SK-N-SH (cell line): ENCODE data around the gene AIMP2. TPM values are rescaled to one million over a fixed set of nuclear protein-coding genes. Genes with fewer than 3 reads are reported as not detected.

ENCODE experiments used
- CTCF ChIA-PET: fragments of 300-600, 350-600 bp; formaldehyde crosslinking; extraction: SDS; loops from one replicate; lab custom pipeline; 2021; lab: Yijun Ruan, JAX
- POLR2A ChIA-PET: fragments of 350-600 bp; sonication (Branson Sonifier 250); formaldehyde crosslinking; extraction: SDS; loops from one replicate; lab custom pipeline; 2020; ENCODE audit warnings: antibody characterized with exemption, inconsistent platforms; lab: Yijun Ruan, JAX
- DNase-seq: peaks from one replicate; pipeline ENCODE4 v3.0.0; 2012
- H2AFZ ChIP-seq: fragments of 200-600 bp; sonication (generic); 2 replicates; pipeline ENCODE4 v1.8.1; 2016; ENCODE audit warnings: antibody characterized with exemption, mild to moderate bottlenecking, low read depth
- H3F3A ChIP-seq: fragments of 200-600 bp; sonication (generic); replicated peaks from 2 replicates; pipeline ENCODE3; 2016; ENCODE audit warnings: antibody characterized with exemption, mild to moderate bottlenecking; ENCODE audit not compliant: insufficient read depth
- H3K27ac ChIP-seq, 2 experiments: fragments of 200-500 bp in 1 of 2; fragments of 200-600 bp in 1 of 2; sonication (Bioruptor generic) in 1 of 2; sonication (generic), shearing (Covaris generic) in 1 of 2; 2 replicates each; pipeline versions ENCODE4 v1.5.1 to v1.6.1; 2014 to 2016; ENCODE audit warnings: low read depth in 2 of 2, inconsistent platforms in 1 of 2, low read length in 1 of 2, mild to moderate bottlenecking in 1 of 2, mixed read lengths in 1 of 2
- H3K27me3 ChIP-seq: fragments of 200-600 bp; sonication (generic), shearing (Covaris generic); 2 replicates; pipeline ENCODE4 v1.6.1; 2016; ENCODE audit warnings: mixed run types; ENCODE audit not compliant: insufficient read depth
- H3K36me3 ChIP-seq, 2 experiments: fragments of 200-500 bp in 1 of 2; fragments of 200-600 bp in 1 of 2; sonication (Bioruptor generic) in 1 of 2; sonication (generic) in 1 of 2; replicated peaks in 1 of 2; 2 replicates each; pipeline versions ENCODE3 to v1.5.1; 2014 to 2016; ENCODE audit warnings: low read length in 1 of 2, mild to moderate bottlenecking in 1 of 2; ENCODE audit not compliant: insufficient read depth in 2 of 2, control insufficient read depth in 1 of 2
- H3K4me1 ChIP-seq, 2 experiments: fragments of 200-500 bp in 1 of 2; fragments of 200-600 bp in 1 of 2; sonication (Bioruptor generic) in 1 of 2; sonication (generic), shearing (Covaris generic) in 1 of 2; 2 replicates each; pipeline versions ENCODE4 v1.5.1 to v1.6.1; 2014 to 2016; ENCODE audit warnings: low read depth in 1 of 2, low read length in 1 of 2, mixed run types in 1 of 2; ENCODE audit not compliant: insufficient read depth in 2 of 2, control insufficient read depth in 1 of 2
- H3K4me2 ChIP-seq: fragments of 200-600 bp; sonication (generic), shearing (Covaris generic); 2 replicates; pipeline ENCODE4 v1.6.1; 2017; ENCODE audit warnings: mixed run types
- H3K4me3 ChIP-seq, 2 experiments: fragments of 200-500 bp in 1 of 2; fragments of 200-600 bp in 1 of 2; sonication (Bioruptor generic) in 1 of 2; sonication (generic), shearing (Covaris generic) in 1 of 2; 2 replicates each; pipeline versions ENCODE4 v1.5.1 to v1.8.1; 2014 to 2016; ENCODE audit warnings: low read depth in 2 of 2, inconsistent platforms in 1 of 2, low read length in 1 of 2, mild to moderate bottlenecking in 1 of 2, mixed read lengths in 1 of 2, moderate library complexity in 1 of 2
- H3K79me2 ChIP-seq: fragments of 200-600 bp; sonication (generic); 2 replicates; pipeline ENCODE4 v1.8.1; 2017; ENCODE audit warnings: mild to moderate bottlenecking; ENCODE audit not compliant: insufficient read depth
- H3K9ac ChIP-seq: fragments of 200-600 bp; sonication (generic); 2 replicates; pipeline ENCODE4 v1.6.1; 2017; ENCODE audit warnings: mixed run types
- H3K9me2 ChIP-seq: fragments of 200-600 bp; sonication (generic); 2 replicates; pipeline ENCODE4 v1.6.1; 2017; ENCODE audit warnings: mixed run types
- H3K9me3 ChIP-seq: fragments of 200-600 bp; sonication (generic); 2 replicates; pipeline ENCODE4 v1.6.1; 2017; ENCODE audit warnings: mixed run types, mild to moderate bottlenecking, moderate library complexity
- H4K20me1 ChIP-seq: fragments of 200-600 bp; sonication (generic); 2 replicates; pipeline ENCODE4 v1.6.1; 2017; ENCODE audit warnings: mild to moderate bottlenecking, mixed run types; ENCODE audit not compliant: insufficient read depth
- EP300 ChIP-seq, 2 experiments: IDR thresholded peaks; 2 replicates each; pipeline versions ENCODE4 v1.4.0 to v1.6.1; 2012; ENCODE audit warnings: borderline replicate concordance in 1 of 2, low read depth in 1 of 2, low read length in 1 of 2
- EZH2phosphoT487 ChIP-seq: fragments of 200-600 bp; sonication (generic); IDR thresholded peaks from 2 replicates; pipeline ENCODE4 v1.6.1; 2017; ENCODE audit warnings: low read depth, mixed run types, mild to moderate bottlenecking, antibody characterized with exemption, moderate library complexity, borderline replicate concordance
- FOSL2 ChIP-seq: IDR thresholded peaks from 2 replicates; pipeline ENCODE4 v1.4.0; 2012; ENCODE audit warnings: low read depth, mild to moderate bottlenecking, moderate library complexity, borderline replicate concordance
- GATA2 ChIP-seq: sonication (generic); formaldehyde crosslinking; IDR thresholded peaks from 2 replicates; pipeline ENCODE4 v1.5.0; 2020; ENCODE audit warnings: mild to moderate bottlenecking, missing genetic modification reagents
- IRF3 ChIP-seq: fragments of 150-350 bp; IDR thresholded peaks from 2 replicates; pipeline ENCODE4 v1.6.1; 2016; ENCODE audit warnings: mild to moderate bottlenecking, low read depth, low read length
- JUND ChIP-seq: IDR thresholded peaks from 2 replicates; pipeline ENCODE4 v1.4.0; 2012
- MXI1 ChIP-seq: IDR thresholded peaks from 2 replicates; pipeline ENCODE4 v1.6.1; 2012; ENCODE audit warnings: mild to moderate bottlenecking, low read depth, low read length, improper control_type of control experiment
- NFIC ChIP-seq: IDR thresholded peaks from 2 replicates; pipeline ENCODE4 v1.4.0; 2012; ENCODE audit warnings: borderline replicate concordance
- PBX3 ChIP-seq: IDR thresholded peaks from 2 replicates; pipeline ENCODE4; 2012
- RCOR1 ChIP-seq: fragments of 150-350 bp; IDR thresholded peaks from 2 replicates; pipeline ENCODE4 v1.6.1; 2017; ENCODE audit warnings: antibody characterized with exemption, low read length
- RFX5 ChIP-seq: IDR thresholded peaks from 2 replicates; pipeline ENCODE4 v1.6.1; 2012; ENCODE audit warnings: mild to moderate bottlenecking, improper control_type of control experiment, low read length
- SIN3A ChIP-seq: IDR thresholded peaks from 2 replicates; pipeline ENCODE4 v1.6.1; 2012; ENCODE audit warnings: low read depth, mild to moderate bottlenecking, low read length, moderate library complexity, borderline replicate concordance
- TAF1 ChIP-seq: IDR thresholded peaks from 2 replicates; pipeline ENCODE4 v1.6.1; 2012; ENCODE audit warnings: low read depth, mild to moderate bottlenecking, low read length, moderate library complexity, borderline replicate concordance
- TCF12 ChIP-seq: IDR thresholded peaks from 2 replicates; pipeline ENCODE4 v1.4.0; 2012
- TEAD4 ChIP-seq: IDR thresholded peaks from 2 replicates; pipeline ENCODE4 v1.4.0; 2012; ENCODE audit warnings: mild to moderate bottlenecking, borderline replicate concordance; ENCODE audit not compliant: insufficient read depth
- USF1 ChIP-seq: IDR thresholded peaks from 2 replicates; pipeline ENCODE4 v1.4.0; 2012; ENCODE audit warnings: low read depth, borderline replicate concordance
- YY1 ChIP-seq: IDR thresholded peaks from 2 replicates; pipeline ENCODE4 v1.4.0; 2012; ENCODE audit warnings: low read depth, mild to moderate bottlenecking
- WGBS: methylation state at CpG from one replicate; pipeline ENCODE4 v1.1.6; 2017; ENCODE audit warnings: low lambda C conversion rate; 5-methylcytosine and 5-hydroxymethylcytosine counted together
- polyA plus RNA-seq, 3 experiments: library from polyadenylated mRNA; depleted of rRNA; stranded (reverse); fragments of >200 nt; gene quantifications; 2 replicates each; pipeline ENCODE4 v1.2.3, GENCODE V29; 2012

Gene AIMP2
- polyA plus RNA-seq, 1 of the 3 experiments (the other 2 are of a cell fraction) = 104 TPM

- no peaks in the 10 kb centered on the region for H4K20me1 ChIP-seq
- no peaks in the 10 kb centered on the region for H3K9me3 ChIP-seq
- no peak overlapping the region for H2AFZ ChIP-seq
- no peak overlapping the region for H3K4me3 ChIP-seq
- no peak overlapping the region; the same call in 1 of the 2 replicates for H3K4me2 ChIP-seq
- ChIA-PET POLR2A (no interaction called here), CTCF (interaction anchor here (0.9 to 2.0 kb wide), 3 partner anchors 8 to 40 kb away, joined by 3 to 8 read pairs (median 5); partner anchors contain the start of genes AIMP2 and PMS2)
- no peak for TF ChIP-seq TEAD4
- no peak for TF ChIP-seq EZH2phosphoT487
- TF ChIP-seq USF1 = no peak
- TF ChIP-seq NFIC = no peak
- no peak for TF ChIP-seq SIN3A
- TF ChIP-seq EP300 (IDR thresholded peaks at IDR 0.05; ENCODE audit: borderline replicate concordance in 1 of 2, low read depth in 1 of 2, low read length in 1 of 2) = no peak
- TF ChIP-seq IRF3 = no peak
- no peak for TF ChIP-seq TAF1
- TF ChIP-seq GATA2 (CRISPR knock-in tag) = no peak
- no peak for TF ChIP-seq PBX3
- no peak for TF ChIP-seq YY1
- no peak for TF ChIP-seq RFX5
- TF ChIP-seq FOSL2 = no peak
- TF ChIP-seq MXI1 = no peak
- TF ChIP-seq JUND = no peak
- TF ChIP-seq RCOR1 = no peak
- no peak for TF ChIP-seq TCF12
- no peak for DNase-seq
- no peak overlapping the region for H3K9ac ChIP-seq
- H3K36me3 ChIP-seq = peaks cover 37 to 76% of the 10 kb centered on the region in 2 experiments
- H3K79me2 ChIP-seq = peaks cover 60% of the 10 kb centered on the region
- no peaks in the 10 kb centered on the region for H3K9me2 ChIP-seq
- 95% methylated on average over 8 of the region's 8 CpGs for WGBS
- peak overlapping the region in 1 of 2 experiments; percentile 73; a peak in 2 of 4 replicates for H3K27ac ChIP-seq
- H3K4me1 ChIP-seq = peaks cover 0 to 14% of the 10 kb centered on the region in 2 experiments; a peak in 3 of 4 replicates
- H3F3A ChIP-seq = peaks cover 4% of the 10 kb centered on the region
- no peaks in the 10 kb centered on the region for H3K27me3 ChIP-seq
Measured at GRCh38 chr7:6016653-6016966, 7.5 kb downstream of the AIMP2 start.
